Ascending aorta (tissue), 2 donors: ENCODE results near the gene DPYSL4. TPM values are rescaled to one million over a fixed set of nuclear protein-coding genes. Genes with fewer than 3 reads are reported as not detected.
A peak's percentile ranks its signal among the peaks of the same experiment; 100 is the strongest.

Source experiments
- DNase-seq, 2 donors: peaks; one replicate each; pipeline ENCODE4 v3.0.0-alpha.2; 2019; ENCODE audit warnings: low spot score in 2 of 2
- H3K27ac ChIP-seq, 2 donors: fragments of 200-600 bp; sonication (generic); one replicate each; pipeline ENCODE4 v1.5.1; 2016 to 2017; ENCODE audit warnings: mild to moderate bottlenecking in 1 of 2
- H3K27me3 ChIP-seq: fragments of 200-600 bp; sonication (generic); one replicate; pipeline ENCODE4 v1.5.1; 2017
- H3K36me3 ChIP-seq, 2 donors: fragments of 200-600 bp; sonication (generic); one replicate each; pipeline ENCODE4 v1.5.1; 2016
- H3K4me1 ChIP-seq, 2 donors: fragments of 200-600 bp; sonication (generic); one replicate each; pipeline ENCODE4 v1.5.1; 2016 to 2017; ENCODE audit warnings: mild to moderate bottlenecking in 1 of 2
- H3K4me3 ChIP-seq, 2 donors: fragments of 200-600 bp; sonication (generic); one replicate each; pipeline ENCODE4 v1.5.1; 2016 to 2017; ENCODE audit warnings: mild to moderate bottlenecking in 1 of 2
- H3K9me3 ChIP-seq, 2 donors: fragments of 200-600 bp; sonication (generic); one replicate each; pipeline ENCODE4 v1.5.1; 2016
- intact Hi-C: fragments of 100-400 bp; cut with DNase I; formaldehyde crosslinking; loops from one replicate; pipeline ENCODE4 v1.15.1; 2023
- total RNA-seq: library from RNA; depleted of rRNA; stranded (reverse); fragments of >200 nt; gene quantifications from one replicate; pipeline ENCODE4 v1.1.0, GENCODE V29; 2016
- TF ChIP-seq, protein P1 (sequence below), 3 experiments: fragments of 200-600 bp in 2 of 3; fragments of 450-650 bp in 1 of 3; sonication (generic) in 2 of 3; IDR thresholded peaks; one replicate each; pipeline ENCODE4 v1.5.1; 2016 to 2019; ENCODE audit warnings: antibody characterized with exemption in 3 of 3, mild to moderate bottlenecking in 1 of 3, moderate library complexity in 1 of 3

Gene DPYSL4
- not detected for total RNA-seq

DNA sequence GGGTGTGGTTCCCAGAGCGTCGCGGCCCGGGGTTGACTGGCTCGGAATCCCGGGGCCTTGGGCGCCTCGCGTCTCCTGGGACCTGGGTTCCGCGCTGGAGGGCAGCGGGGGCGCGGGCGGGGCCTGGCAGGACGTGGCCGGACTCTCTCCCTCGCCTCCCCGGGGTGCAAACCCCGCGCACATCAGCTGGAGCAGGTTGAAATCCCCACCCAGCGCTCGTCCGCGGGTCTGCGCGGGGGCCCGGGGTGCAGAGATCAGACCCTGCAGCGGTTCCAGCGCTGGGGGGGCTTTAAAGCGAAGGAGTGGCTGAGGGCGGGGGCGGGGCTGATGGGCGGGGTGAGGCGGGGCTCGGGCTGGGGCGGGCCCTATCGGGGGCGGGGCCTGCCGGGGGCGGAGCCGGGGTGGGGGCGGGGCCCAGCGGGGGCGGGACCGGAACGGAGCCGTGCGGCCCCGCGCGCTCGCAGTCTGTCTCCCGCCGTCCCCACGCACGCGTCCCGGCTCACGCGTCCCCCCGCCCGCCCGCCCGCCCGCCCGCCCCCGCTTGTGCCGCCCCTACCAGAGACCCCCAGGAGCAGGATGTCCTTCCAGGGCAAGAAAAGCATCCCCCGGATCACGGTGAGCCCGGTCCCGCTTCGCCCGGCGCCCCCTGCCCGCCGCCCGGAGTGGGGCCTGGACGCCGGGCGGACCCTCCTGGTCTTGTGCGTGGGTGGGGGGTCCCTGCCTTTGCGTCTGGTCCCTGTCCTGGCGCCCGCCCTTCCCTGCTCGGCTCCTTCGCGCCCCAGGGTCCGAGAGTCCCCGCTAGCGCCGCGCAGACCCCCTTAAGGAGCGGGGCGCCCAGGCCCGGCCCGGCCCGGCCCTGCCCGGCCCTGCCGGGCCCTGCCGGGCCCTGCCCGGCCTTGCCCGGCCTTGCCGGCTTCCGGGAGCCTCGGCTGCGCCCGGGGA lies at the start of gene DPYSL4:
TSS of gene DPYSL4 (plus strand) at position 461 of the 942 bp plus-strand sequence. CDS start at position 577, 116 bp downstream.
- H3K36me3 ChIP-seq: no peaks in the 10 kb centered on the region
- peaks cover 4 to 15% of the 10 kb centered on the region in 2 donors for H3K4me1 ChIP-seq
- no peaks in the 10 kb centered on the region for H3K9me3 ChIP-seq
- peaks cover 32% of the 10 kb centered on the region for H3K27me3 ChIP-seq
- no peak within 1 kb of the TSS for H3K27ac ChIP-seq
- TF ChIP-seq, protein P1, sequence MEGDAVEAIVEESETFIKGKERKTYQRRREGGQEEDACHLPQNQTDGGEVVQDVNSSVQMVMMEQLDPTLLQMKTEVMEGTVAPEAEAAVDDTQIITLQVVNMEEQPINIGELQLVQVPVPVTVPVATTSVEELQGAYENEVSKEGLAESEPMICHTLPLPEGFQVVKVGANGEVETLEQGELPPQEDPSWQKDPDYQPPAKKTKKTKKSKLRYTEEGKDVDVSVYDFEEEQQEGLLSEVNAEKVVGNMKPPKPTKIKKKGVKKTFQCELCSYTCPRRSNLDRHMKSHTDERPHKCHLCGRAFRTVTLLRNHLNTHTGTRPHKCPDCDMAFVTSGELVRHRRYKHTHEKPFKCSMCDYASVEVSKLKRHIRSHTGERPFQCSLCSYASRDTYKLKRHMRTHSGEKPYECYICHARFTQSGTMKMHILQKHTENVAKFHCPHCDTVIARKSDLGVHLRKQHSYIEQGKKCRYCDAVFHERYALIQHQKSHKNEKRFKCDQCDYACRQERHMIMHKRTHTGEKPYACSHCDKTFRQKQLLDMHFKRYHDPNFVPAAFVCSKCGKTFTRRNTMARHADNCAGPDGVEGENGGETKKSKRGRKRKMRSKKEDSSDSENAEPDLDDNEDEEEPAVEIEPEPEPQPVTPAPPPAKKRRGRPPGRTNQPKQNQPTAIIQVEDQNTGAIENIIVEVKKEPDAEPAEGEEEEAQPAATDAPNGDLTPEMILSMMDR (IDR thresholded peaks at IDR 0.05): no peak
- DNase-seq: no peak
- peak within 1 kb of the TSS; percentile 41 to 54 for H3K4me3 ChIP-seq
- intact Hi-C loops: no loop called here

DNA sequence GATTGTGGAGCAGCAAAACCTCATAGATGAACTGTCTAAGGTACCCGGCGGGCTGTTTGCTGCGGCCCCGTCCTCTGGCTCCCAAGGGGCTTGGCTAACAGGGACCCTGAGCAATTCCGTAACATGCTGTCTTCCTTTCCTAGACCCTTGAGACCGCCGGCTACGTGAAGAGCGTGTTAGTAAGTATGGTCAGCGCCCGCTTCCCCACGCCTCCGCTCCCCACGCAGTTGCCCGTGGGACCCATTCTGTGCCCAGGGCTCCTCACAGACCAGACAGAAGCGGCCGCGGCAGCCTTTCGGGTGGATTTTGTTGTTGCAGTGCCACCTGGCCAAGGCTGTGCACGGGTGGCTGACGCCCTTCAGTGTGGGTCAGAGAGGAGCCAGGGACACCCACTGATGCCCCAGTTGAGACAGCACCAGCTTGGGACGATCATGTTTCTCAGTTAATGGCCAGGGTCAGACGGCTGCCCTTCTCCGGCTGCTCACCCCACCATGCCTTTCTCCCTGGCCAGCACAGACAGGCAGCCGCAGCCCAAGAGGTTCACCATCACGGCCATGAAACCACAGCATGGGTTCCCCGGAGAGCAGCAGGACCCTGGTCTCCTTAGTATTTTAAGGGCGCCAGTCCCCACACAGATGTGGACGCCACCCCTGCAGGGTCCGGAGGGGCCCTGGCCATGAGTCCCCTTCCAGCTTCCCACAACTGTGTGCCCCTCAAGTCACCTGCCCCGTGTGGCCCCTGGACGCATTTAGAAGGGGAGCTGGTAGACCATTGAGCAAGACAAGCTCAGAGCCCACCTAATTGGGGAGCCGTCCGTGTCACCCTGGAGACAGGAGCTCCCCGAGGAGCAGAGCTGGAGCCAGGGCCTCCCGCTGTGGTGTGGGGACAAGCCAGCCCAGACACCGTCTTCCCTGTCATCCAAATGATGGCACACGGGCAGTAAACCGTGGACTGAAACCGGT lies 49.4 kb upstream of the DPYSL4 start:
- no peaks in the 10 kb centered on the region for H3K9me3 ChIP-seq
- DNase-seq: no peak
- H3K4me3 ChIP-seq: no peak overlapping the region
- no peak overlapping the region for H3K27ac ChIP-seq
- intact Hi-C loops: no loop called here
- TF ChIP-seq, protein P1 (IDR thresholded peaks at IDR 0.05): no peak
- H3K4me1 ChIP-seq: no peaks in the 10 kb centered on the region
- H3K27me3 ChIP-seq: no peaks in the 10 kb centered on the region
- no peaks in the 10 kb centered on the region for H3K36me3 ChIP-seq

DNA sequence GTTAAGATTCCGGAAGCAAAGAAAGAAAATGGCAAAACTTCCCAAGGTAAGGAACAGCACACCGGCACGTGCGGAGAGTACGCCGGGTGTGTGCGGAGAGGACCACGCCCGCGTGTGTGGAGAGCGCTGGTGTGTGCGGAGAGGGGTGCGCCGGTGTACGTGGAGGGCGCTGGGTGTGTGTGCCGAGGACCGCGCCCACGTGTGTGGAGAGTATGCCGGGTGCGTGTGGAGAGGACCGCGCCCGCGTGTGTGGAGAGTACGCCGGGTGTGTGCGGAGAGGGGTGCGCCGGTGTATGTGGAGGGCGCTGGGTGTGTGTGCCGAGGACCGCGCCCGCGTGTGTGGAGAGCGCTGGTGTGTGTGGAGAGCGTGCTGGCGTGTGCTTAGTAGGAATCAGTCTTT lies 48.6 kb upstream of the DPYSL4 start:
- H3K27me3 ChIP-seq: no peaks in the 10 kb centered on the region
- intact Hi-C loops: no loop called here
- H3K9me3 ChIP-seq: no peaks in the 10 kb centered on the region
- TF ChIP-seq, protein P1 (IDR thresholded peaks at IDR 0.05): no peak
- no peaks in the 10 kb centered on the region for H3K4me1 ChIP-seq
- no peaks in the 10 kb centered on the region for H3K36me3 ChIP-seq
- H3K27ac ChIP-seq: no peak overlapping the region
- no peak overlapping the region for H3K4me3 ChIP-seq
- DNase-seq: no peak

DNA sequence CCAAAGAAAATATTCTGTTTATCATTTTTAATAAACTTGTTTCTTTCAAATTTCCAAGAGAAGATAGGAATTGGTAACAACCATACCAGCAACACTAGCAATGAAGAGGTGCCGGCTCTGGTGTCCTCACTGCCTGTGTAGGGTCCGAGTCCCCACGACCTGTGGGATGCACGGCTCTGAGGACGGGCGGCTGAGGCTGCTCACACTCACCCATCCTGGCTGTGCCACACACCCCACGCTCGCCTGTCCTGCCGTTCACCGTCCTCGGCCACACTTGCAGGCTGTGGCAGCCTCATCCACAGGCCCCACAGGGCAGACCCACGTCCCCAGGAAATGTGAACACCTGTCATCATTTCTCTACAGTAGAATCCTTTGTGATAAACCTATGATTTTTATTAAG lies 48.2 kb upstream of the DPYSL4 start:
- TF ChIP-seq, protein P1 (IDR thresholded peaks at IDR 0.05): no peak
- Histone ChIP-seq H3K27ac (no peak overlapping the region), H3K36me3 (no peaks in the 10 kb centered on the region), H3K4me1 (no peaks in the 10 kb centered on the region), H3K9me3 (no peaks in the 10 kb centered on the region), H3K4me3 (no peak overlapping the region), H3K27me3 (no peaks in the 10 kb centered on the region)
- DNase-seq: no peak
- intact Hi-C loops: no loop called here

DNA sequence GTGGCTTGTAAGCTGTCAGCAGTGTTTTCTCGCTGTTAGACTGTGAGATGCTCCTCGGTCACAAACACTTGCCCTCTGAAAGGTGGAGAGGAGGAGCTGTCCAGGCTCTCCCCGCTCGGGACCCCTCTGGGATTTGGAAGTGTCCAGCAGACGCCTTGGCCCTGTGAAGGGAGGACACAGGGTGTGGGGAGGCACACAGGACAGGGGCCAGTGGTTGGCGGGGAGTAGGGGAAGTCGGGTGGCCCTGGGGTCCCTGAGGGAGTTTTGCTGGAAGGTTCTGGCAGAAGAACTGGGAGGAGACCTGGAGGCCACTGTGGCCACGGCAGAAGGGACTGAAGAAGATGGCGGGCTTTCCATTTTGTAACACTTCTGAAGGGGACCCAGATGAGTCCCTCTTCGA lies 47.2 kb upstream of the DPYSL4 start:
- no peaks in the 10 kb centered on the region for H3K9me3 ChIP-seq
- TF ChIP-seq, protein P1 (IDR thresholded peaks at IDR 0.05): no peak
- no peaks in the 10 kb centered on the region for H3K4me1 ChIP-seq
- no peak for DNase-seq
- intact Hi-C loops: no loop called here
- H3K4me3 ChIP-seq: no peak overlapping the region
- H3K27me3 ChIP-seq: no peaks in the 10 kb centered on the region
- H3K27ac ChIP-seq: no peak overlapping the region
- no peaks in the 10 kb centered on the region for H3K36me3 ChIP-seq
